Stimulated activated CD8-positive, alpha-beta memory T cell treated with anti-CD3 and anti-CD28 coated beads, Interleukin-12 subunit alpha, Interleukin-12 subunit beta, amount 100 ng/mL, for 1 hour (primary cell): ENCODE results near the gene DAGLA.

Source experiments
- DNase-seq: peaks from one replicate; pipeline ENCODE4 v3.0.0-alpha.2; 2020; ENCODE audit warnings: low read depth

DAGLA gene

DNA sequence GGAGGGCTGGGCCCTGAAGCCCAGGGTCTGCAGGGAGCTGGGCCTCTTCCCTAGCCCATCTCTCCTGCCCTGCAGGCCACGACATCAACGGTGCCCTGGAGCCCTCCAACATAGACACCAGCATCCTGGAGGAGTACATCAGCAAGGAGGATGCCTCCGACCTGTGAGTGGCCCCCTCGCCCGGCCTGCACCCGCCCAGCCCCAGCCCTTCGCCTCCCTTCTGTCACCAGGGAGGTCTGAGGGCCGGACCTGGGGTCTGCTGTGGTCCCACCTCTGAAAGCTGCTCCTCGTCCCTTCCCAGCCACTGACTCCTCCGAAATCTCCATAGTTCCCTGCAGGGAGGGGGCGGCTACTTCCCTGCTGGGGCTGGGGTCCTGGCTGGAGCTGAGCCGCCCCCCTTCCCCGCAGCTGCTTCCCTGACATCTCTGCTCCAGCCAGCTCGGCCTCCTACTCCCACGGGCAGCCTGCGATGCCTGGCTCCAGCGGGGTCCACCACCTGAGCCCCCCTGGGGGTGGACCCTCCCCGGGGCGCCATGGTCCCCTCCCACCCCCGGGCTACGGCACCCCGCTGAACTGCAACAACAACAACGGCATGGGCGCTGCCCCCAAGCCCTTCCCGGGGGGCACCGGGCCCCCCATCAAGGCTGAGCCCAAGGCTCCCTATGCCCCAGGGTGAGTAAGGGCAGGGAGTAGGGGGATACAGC is 85.5 kb downstream of the DAGLA start:
- no peak for DNase-seq

DNA sequence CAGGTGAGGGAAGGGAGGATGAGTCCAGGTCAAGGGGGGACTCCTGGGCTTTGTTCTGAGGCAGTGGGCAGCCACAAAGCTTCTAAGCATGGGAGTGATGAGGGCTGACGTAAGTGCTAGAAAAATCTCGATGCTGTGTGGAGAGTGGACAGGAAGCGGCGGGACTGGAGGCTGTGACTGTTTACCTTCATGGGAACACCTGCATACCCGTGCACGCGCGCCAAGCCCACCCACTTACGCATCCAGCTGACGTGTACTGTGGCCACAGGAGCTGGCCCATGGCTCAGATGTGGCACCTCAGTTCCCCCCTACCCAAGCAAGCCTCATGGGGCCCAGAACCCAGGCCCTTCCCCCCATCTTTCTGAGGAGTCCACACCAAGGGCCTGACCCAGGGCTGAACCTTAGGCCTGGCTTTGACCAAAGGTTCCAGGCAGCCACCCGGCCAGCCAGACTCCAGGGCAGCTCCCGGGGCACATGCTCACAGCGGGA is 86.2 kb downstream of the DAGLA start:
- no peak for DNase-seq

GRCh38 chr11:61768376-61769076 is 88.3 kb downstream of the DAGLA start:
- no peak for DNase-seq

DNA sequence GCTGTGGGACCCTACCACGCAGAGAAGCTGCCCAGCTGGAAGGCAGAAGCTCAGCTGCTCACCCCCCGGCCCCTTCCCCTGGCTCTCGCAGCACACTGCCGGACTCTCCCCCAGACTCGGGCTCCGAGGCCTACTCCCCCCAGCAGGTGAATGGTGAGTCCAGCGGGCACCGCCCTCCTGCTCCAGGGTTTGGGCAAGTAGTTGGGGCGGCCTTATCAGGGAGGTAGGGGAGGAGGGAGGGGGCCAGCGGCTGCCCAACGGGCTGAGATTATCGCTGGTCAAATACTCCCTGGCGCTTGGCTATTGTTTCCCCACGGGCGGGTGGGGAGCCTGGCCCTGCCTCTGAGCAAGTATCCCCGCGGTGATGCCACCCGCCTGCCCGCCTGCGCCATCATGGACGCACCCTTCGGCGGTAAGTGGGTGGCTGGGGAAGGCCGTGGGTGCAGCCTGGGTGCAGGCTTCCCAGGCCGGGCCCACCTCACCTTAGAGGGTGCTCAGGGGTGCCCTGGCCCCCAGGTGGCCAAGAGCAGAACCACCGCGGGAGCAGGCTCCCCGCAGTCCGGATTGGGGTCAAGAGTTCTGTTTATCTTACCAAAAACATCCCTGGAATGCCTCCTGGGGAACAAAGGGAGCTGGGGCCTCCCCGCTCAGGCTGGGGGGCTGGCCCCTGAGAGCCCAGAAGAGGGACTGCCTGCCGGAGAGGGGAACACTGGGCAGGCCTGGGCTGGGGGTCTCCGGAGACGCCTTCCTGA is 89.2 kb downstream of the DAGLA start:
- no peak for DNase-seq

- DNase-seq, result no peak
These were observed 89.9 kb downstream of the DAGLA start for GRCh38 chr11:61769946-61770683.

DNA sequence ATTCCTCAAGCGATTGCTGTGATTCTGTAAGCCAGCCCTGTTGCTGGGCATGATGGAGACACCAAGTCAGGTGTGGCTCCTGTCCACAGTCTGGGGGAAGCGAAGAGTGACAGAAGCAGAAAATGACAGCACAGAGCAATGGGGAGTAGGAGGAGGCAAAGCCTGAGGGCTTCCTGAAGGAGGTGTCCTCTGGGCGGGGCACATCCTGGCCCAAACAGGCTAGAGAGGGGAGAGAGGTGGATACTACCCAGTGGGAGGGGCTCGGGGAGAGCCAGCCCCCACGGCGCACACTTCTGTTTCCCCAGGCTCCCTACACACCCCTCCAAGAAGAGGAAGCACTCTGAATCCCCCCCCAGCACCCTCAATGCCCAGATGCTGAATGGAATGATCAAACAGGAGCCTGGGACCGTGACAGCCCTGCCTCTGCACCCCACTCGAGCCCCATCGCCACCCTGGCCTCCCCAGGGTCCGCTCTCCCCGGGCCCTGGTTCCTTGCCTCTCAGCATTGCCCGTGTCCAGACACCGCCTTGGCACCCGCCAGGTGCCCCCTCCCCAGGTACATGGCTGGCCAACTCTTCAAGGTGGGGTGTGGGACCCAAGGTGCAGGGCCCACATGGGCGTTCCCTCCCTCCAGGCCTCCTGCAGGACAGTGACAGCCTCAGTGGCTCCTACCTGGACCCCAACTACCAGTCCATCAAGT is 91.2 kb downstream of the DAGLA start:
- DNase-seq, result no peak

DNA sequence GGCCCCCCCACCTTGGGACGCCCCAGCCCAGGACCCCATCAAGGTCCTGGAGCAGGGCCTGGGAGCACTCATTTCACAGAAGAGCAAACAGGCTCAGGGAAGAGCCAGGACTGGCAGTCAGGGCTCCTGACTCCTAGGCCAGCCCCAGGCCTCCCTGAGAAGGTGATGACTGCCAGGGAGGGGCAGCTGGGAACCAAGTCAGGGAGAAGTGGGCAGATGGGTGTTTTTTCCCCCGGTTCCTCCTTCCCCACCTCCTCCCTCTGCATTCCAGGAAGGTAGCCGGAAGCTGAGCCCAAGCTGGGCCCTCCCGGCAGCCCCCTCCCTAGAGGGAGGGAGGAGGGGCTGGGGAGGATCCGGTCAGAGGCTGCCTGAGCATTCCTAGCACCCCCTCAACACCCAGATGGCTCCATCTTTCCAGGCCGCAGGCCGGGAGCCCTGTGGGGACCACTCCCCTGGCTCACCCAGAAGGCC is 91.8 kb downstream of the DAGLA start:
- no peak for DNase-seq

GRCh38 chr11:61773356-61773755 is 93.2 kb downstream of the DAGLA start:
- no peak for DNase-seq

- no peak for DNase-seq
These were observed 93.6 kb downstream of the DAGLA start for GRCh38 chr11:61773809-61774208.

GRCh38 chr11:61774411-61774810 is 94.2 kb downstream of the DAGLA start:
- no peak for DNase-seq

DNA sequence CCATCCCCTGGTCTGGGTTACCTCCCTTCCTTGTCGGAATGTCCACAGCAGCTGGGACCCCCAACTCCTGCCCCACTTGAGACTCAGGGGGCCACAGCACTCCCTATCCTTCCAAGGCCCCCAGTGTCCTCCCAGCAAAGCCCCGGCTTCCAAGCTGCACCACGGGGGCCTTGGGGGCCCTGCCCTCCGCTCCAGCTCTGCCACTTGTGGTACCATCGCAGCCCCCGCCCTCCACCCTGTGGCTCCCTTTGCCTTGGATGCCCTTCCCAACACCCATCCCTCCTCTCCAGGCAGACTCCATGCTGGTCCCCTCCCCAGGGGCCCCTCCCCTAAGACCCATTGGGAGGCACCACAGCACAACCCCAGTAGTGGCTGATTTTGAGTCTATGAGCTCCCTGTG is 94.9 kb downstream of the DAGLA start:
- DNase-seq, result no peak

DNA sequence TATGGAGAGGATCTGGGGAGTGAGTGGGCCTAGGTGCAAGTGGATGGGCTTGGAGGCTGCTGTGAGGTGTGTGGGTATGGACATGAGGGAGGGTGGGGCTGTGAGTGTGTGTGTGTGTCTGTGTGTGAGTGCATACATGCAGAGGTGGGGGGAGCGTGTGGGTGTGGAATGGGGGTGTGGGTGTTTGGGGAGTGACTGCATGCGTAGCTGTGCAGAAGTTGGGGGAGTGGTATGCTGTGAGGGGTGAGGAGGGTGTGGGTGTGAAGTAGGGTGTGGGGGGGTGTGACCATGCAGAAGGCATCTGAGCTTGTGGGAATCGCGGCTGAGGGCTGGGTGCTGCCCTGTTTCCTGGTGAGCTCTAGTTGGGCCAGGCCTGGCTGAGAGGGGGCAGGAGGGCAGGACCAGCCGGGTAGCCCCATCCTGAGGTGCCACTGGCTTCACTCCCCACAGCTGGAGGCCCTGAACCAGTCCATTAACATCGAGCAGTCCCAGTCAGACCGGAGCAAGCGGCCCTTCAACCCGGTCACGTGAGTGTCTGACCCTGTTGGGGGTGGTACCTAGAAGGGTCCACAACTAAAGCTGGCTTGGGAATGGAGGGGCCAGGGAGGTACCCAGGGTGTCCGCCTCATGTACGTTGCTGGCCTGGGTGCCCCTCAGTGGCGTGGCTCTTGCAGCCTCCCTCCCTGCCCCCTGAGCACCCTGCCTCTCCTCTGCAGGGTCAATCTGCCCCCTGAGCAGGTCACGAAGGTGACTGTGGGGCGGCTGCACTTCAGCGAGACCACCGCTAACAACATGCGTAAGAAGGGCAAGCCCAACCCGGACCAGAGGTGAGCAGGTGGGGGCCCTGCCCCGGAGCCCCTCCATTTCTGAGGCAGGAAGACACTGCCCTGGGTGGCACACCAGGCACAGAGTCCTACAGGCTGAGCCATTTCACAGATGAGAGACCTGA is 95.7 kb downstream of the DAGLA start:
- DNase-seq, result no peak

- DNase-seq, result peak; percentile 35
These were observed 96.4 kb downstream of the DAGLA start for GRCh38 chr11:61776561-61777075.

DNA sequence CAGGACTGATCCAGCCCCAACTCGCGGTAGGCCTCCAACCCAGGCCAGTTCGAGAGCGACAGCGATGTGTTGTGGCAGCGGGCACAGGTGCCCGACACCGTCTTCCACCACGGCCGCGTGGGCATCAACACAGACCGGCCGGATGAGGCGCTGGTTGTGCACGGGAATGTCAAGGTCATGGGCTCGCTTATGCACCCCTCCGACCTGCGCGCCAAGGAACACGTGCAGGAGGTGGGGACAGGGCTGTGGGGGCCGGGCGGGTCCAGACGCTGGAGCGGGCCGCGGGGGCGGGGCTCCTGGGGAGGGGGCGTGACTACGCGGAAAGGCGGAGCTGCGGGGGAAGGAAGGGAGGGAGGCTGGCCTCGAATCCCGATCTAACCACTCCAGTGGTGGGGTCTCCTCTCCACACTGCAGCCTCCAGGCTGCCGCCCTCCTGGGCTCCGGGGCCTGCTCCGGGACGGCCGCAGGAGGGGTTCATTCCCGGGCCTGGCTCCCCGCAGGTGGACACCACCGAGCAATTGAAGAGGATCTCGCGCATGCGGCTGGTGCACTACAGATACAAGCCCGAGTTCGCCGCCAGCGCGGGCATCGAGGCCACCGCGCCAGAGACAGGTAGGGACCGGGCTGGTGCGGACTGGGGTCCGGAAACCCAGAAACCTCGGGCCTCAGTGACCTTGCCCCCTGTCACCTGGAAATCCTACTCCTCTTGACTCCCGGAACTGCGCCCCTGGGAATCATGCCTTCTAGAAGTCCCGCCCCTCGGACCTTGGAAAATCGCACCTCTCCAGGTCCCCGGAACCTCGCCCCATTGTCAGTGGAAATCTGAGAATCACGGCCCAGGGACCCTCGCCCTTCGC is 97.3 kb downstream of the DAGLA start:
- peak; percentile 44 for DNase-seq

- no peak for DNase-seq
These were observed 98.2 kb downstream of the DAGLA start for GRCh38 chr11:61778357-61778886.

GRCh38 chr11:61778920-61779650 is 98.9 kb downstream of the DAGLA start:
- DNase-seq, result no peak

- DNase-seq, result no peak
These were observed 99.7 kb downstream of the DAGLA start for GRCh38 chr11:61779666-61780525.
